ENCODE data around the gene FMO4.

GRCh38 chr1:171286032-171286705 lies 27.8 kb upstream of the FMO4 start:
- TF ChIP-seq, protein P1, sequence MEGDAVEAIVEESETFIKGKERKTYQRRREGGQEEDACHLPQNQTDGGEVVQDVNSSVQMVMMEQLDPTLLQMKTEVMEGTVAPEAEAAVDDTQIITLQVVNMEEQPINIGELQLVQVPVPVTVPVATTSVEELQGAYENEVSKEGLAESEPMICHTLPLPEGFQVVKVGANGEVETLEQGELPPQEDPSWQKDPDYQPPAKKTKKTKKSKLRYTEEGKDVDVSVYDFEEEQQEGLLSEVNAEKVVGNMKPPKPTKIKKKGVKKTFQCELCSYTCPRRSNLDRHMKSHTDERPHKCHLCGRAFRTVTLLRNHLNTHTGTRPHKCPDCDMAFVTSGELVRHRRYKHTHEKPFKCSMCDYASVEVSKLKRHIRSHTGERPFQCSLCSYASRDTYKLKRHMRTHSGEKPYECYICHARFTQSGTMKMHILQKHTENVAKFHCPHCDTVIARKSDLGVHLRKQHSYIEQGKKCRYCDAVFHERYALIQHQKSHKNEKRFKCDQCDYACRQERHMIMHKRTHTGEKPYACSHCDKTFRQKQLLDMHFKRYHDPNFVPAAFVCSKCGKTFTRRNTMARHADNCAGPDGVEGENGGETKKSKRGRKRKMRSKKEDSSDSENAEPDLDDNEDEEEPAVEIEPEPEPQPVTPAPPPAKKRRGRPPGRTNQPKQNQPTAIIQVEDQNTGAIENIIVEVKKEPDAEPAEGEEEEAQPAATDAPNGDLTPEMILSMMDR (IDR thresholded peaks at IDR 0.05) = no peak
- no peak for TF ChIP-seq ZFX (IDR thresholded peaks at IDR 0.05; ENCODE audit: borderline replicate concordance)
